Stimulated activated CD8-positive, alpha-beta memory T cell treated with anti-CD3 and anti-CD28 coated beads, Interleukin-7, amount 100 ng/mL, for 24 hours (primary cell): Measurements from ENCODE around the gene WNT3A.

Experiments used
- DNase-seq: peaks from one replicate; pipeline ENCODE4 v3.0.0-alpha.2; 2020; ENCODE audit warnings: low read depth

Gene WNT3A

DNA sequence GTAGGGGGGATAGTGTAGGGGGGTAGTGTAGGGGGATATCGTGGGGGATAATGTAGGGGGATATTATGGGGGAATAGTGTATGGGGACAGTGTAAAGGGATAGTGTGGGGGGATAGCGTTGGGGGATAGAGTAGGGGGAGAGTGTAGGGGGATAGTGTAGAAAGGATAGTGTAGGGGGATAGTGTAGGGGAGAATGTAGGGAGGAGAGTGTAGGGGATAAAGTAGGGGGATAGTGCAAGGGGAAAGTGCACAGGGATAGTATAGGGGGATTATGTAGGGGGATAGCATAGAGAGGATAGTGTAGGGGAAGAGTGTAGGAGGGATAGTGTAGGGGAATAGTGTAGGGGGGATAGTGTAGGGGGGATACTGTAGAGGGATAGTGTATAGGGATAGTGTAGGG lies 63.4 kb downstream of the WNT3A start:
- DNase-seq = no peak

DNA sequence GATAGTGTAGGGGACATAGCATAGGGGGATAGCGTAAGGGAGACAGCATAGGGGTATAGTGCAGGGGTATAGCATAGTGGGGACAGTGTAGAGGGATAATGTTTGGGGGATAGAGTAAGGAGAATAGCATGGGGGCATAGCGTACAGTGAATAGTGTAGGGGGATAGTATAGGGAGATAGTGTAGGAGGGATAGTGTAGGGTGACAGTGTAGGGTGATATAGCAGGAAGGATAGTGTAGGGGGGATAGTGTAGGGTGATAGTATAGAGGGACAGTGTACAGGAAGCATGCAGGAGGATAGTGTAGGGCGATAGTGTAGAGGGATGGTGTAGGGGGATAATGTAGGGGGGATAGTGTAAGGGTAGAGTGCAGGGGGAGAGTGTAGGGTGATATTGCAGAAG lies 64.1 kb downstream of the WNT3A start:
- DNase-seq = no peak

DNA sequence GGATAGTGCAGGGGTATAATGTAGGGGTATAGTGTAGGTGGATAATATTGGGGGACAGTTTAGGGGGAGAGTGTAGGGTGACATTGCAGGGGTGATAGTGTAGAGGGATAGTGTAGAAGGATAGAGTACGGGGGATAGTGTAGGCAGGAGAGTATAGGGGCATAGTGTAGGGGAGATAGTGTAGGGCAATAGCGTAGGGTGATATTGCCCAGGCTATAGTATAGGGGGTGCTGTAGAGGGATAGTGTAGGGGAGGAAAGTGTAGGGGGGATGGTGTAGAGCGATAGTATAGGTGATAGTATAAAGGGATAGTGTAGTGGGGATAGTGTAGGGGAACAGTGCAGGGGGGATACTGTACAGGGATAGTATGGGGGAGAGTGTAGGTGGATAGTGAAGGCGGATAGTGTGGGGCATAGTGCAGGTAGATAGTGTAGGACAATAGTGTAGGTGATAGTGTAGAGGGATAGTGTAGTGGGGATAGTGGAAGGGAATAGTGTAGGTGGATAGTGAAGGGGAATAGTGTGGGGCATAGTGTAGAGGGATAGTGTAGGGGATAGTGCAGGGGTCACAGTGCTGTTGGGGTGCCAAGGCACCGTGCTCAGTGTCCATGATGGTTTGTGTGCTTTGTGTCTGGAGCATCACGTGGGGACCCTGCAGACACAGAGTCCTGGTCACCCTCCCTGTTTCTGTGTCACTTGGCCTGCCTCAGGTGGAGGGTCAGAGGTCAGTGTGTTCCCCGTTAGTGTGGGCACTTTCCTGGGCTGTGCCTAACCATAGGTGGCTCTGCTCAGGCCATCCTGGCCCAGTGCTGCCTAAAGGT lies 65.2 kb downstream of the WNT3A start:
- DNase-seq = no peak

DNA sequence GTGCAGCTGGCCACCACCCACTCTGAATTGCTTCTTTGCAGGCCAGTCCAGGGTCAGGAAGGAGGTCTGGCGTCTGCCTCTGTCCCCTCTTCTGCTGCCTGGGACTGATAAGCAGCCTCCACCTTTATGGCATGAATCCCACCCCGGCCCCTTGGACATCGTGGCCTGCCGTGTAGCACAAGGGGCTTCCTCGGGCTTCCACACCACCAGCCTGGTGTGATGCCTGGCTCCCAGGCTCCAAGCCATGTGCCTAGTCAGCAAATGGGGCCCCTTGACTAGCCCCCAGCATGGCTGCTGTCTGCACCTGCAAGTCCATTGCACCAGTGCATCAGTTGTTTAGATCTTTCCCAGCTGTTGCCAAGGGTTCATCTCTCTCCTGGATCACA lies 65.9 kb downstream of the WNT3A start:
- DNase-seq = no peak

DNA sequence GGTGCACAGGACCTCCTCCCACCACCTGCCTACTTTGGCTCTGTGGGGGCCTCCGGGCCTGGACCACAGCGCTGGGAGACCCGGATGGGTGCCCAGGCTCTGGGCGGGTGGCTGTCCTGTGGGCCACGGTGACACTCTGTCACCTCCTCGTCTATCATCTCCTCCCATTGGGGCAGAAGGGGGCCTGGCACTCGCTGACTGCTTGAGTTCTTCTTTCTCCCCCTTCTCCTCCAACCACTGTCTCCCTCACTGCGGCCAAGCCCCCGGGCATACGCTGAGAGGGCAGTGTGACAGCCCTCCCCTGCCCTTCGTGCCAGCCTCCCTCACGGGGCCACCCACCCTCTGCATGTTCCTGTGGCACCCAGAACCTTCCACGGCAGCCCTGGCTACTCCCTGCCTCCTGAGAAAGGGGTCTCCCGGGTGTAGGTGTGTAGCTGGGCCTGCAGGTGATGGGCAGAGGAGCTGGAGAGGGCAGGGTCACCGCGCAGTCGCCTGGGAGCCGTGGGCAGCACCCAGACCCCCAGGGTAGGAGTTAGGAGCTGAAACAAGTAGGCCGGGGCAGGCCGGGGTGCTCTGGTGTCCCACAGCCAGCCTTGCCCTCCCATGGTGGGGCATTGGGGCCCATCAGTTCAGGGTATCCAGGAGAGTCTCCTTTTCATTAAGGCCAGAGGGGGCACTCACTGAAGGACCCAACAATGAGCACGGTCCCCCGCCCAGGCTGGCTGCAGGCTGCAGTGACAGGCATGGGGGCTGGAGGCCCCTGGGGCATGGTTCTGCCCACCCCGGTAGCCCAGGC lies 66.5 kb downstream of the WNT3A start:
- DNase-seq = no peak

DNA sequence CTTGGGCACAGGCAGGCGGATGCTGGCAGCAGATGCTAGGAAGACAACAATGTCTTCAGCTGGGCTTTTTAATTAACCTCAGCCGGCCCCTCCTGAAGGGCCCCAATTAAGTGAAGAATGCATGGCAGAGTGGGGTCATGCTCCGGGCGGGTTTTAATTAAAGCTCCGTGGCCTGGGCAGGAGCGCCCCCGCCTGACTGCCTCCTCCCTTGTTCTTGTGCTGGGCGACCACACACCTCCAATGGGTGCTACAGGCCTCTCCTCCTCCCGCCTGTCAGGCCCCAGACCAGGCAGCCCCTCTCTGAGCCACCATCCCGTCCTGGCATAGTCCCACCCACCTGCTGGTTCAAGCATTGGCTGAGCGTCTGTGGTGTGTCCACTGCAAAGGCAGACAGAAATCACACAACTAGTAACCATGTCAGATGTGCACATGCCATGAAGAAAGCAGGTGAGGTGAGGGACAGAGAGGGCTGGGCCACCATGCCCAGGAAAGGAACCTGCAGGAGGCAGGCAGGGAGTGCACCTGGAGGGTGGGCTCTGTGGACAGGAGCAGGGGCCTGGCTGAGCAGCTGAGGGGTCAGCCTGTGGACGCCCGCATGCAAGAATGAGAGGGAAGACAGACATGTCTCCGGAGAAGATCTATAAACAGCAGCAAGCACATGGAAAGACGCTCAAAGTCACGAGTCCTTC lies 67.2 kb downstream of the WNT3A start:
- no peak for DNase-seq

DNA sequence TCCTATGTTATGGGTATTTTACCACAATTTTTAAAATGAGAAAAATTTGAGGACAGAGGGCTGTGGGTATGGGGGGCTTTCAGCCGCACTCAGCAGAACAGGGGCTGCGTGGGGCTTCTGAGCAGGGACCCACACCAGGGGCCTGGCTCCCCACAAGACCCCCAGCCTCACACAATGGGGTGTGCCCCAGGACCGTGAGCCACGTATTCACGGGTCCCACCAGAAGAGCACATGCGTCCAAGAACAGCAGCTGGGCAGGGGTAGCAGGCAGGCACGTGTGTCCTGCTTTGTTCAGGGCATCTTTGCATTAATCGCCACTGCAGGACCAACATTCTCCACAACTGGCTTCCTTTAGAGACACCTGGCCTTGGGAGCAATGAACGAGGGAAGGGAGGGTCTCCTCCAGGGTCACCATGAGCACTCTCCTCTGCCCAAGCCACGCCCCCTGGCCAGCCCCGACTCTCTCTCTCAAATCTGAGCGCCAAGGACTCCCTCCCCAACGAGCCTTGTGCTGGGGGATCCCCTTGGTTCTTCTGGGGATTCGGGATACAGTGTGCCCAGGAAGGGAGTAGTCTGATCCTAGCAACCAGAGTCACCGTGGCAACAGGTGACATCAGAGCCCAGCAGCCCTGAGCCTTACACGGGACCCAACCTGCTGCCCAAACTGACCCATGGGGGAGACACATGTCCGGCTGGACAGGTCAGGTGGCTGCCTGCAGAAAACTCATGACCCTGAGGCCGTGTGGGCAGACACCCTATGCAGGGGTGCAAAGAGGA lies 68.3 kb downstream of the WNT3A start:
- DNase-seq = no peak

DNA sequence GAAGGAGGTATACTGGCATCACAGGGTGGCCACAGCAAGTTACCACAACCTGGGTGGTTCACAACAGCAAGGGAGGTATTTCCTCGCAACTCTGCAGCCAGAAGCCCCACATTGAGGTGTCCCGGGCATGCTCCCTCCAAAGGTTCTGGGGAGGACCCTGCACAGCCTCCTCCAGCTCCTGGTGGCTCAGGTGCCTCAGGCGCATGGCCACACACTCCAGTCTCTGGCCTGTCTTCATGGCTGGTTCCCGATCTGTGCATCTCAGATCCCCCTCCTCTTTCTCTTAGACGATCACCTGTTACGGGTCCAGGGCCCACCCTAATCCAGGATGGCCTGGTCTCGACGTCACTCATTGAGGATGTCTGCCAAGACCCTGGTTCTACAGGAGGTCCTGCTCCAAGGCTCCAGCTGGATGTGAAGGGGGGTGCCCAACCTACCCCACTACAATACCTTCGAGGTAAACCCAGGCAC lies 69.0 kb downstream of the WNT3A start:
- no peak for DNase-seq

DNA sequence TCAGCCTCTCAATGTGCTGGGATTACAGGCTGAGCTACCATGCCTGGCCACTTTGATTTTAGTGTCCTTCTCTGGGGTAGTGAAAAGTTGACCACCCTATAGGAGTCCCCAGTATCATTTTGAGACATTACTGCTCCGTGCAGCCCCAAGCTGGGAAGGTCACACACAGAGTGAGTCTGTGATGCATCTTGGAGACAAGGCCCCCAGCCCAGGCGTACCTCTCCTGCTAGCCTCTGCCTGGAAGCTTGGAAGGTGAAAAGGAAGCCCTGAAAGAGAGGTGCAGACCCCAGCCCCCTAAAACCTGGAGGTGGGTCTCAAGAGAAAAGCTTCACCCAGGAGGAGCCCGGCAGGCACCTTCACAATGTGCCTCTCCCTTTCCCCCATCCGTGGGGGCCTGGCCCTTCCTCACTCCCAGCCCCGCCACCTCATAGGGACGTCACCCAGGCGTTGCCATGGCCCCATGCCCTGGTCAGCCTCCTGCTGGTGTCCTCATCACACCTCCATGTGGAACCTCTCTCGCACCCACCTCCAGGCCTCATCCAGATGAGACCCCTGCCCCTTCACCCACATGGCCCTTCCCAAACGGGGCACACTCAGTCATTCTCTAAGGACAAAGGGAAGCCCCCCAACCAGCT lies 70.1 kb downstream of the WNT3A start:
- no peak for DNase-seq

DNA sequence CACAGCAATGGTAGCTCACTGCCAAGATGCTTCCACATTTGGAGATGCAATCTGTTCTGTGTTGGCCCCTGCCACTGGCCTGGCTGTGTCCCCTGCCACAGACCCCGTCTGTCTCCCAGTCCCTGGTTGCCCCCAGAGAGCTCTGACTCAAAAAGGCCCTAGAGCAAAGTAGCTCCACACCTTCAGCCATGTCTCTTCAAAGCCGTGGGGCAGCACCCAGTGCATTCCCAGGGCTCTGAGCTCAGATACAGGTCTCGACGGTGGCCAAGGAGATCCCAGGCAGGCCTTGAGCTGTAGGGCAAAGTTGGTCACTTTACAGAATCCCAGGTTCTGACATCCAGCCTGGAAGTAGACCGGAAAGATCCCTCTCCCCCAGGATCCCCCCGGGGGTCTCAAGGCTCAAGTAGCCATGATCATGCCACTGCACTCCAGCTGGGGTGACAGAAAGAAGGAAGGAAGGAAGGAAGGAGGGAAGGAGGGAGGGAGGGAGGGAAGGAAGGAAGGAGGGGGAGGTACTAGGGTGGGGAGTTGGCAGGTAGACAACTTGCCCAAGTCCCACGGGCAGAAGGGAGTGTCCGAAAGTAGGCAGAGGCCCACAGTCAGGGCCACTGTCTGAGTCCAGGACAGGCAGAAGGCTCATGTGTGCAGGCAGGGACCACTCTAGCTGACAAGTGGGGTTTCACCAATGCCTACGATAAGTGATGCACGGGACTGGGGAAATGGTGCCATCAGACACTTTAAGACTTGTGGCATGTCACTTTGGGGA lies 71.0 kb downstream of the WNT3A start:
- no peak for DNase-seq

DNA sequence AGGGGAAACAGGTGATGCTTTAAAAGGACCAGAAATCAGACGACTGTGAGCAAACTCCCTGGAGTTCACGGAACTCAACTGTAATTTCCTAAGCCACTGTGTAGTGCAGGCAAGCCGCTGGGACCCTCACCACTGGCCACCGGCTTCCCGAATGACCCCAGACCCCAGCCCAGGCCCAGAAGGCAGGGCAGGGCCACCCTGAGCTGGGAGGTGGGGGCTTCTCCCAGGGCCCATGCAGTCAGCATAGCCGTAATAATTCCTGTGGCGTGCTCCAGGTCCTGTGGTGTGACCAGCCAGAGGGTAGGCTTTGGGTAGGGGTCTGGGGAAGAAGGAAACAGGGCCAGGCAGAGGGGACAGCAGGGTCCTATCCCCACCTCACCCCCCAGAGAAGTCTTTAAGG lies 72.2 kb downstream of the WNT3A start:
- no peak for DNase-seq

DNA sequence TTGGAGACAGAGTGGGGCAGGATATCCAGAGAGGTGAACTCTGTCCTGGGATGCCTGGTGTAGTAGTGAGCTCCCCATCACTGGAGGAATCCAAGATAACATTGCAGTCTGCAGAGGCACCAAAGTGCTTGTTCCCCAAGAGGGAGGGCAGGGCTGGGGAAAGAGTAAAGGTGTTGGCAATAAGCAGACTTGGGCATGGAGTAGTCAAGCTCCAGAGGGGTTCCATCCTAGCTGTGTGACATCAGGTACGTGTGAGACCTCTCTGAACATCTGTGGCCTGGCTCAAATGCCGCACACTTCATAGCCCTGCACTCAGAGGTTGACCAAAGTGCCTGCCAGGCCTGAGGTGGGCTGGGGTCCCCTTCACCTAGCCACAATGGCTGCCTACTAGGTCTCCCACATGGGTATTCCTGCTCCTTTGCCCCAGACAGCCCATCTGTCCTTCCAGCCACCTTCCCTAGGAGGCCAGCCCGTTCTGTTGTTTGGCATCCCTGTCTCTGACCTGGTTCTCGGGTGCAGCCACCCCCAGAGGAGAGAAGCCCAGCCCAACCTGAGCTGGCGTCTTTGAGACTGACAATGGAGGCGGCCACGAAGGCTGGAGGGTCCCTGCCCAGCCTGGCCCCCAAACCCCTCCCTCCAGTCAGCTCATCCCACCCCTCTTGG lies 72.9 kb downstream of the WNT3A start:
- no peak for DNase-seq

DNA sequence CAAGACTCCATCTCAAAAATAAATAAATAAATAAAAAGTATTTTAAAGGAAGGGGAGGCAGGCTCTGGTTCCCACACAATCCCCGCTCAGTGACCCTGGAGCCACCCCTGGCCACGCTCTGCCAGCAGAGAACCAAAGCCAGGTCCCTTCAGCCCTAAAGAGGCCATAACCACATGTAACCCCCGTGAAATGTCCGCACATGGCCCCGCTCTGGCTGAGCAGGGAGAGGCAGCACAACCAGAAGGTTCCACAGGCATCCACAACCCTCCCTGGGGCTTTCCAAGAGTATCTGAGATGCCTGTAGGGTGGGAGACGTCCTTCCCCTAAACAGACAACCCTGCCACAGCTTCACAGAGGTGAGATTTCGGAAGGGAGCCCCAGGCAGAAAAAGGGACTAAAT lies 74.3 kb downstream of the WNT3A start:
- DNase-seq = no peak

DNA sequence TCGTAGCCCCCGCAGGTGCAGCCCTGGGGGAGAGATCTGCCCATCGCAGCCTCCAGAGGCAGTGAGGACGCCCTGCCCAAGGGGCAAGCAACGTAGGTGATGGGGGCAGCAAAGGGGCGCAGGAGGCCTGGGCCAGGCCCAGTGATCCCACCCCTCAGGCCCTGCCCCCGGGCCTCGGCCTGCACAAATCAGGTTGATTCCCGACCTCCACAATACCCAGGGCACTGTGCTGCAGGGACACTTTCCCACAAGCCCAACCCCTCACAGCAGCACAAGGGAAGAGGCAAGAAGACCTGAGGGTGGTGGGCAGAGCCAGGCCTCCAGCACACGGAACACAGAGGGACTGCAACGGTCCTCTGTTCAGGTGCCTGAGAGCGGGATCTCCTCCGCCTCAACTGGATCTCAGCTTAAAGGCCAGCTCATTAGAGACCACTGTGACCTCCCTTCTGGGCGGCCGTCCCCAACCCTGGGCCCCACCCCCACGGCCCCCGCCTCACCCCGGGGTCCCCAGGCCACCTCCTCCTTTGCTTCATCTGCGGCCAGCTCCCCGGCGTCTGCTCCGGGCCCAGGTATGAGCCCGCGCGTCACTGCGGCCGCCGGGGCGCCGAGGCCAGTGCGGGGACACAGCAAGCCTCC lies 74.9 kb downstream of the WNT3A start:
- no peak for DNase-seq

DNA sequence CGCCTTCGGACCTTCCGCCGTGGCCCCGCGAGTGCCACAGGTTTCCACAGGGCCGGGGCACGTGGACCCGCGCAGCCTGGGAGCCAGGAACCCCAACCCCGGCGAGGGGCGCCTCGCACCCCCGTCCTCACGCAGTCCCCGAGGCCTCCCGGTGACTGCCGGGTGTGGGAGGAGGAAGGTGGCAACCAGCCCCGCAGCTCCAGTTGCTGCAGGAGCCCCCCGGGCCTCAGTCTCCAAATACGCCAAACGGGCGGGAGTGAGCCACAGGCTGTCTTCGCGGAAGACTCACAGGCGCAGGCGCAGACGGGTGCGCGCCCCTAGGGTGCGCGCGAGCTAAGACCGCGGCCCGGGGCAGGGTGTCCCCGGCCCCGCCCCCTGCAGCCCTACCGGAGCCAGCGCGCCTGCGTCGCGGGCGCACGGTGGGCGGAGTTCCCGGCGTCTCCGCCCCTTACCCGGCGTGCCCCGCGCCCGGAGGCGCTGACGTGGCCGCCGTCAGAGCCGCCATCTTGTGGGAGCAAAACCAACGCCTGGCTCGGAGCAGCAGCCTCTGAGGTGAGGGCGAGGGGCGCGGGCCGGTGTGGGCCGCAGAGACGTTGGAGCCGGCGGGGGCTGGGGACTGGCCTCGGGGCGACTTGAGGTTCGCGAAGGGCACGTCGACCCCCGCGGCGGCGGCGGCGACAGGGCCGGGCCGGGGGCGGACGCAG lies 75.6 kb downstream of the WNT3A start, which contains the start of gene ARF1:
TSS of gene ARF1 (plus strand) at position 495 of the 704 bp plus-strand sequence. CDS start 14,407 bp downstream, outside the sequence.
- peak; percentile 81 for DNase-seq

DNA sequence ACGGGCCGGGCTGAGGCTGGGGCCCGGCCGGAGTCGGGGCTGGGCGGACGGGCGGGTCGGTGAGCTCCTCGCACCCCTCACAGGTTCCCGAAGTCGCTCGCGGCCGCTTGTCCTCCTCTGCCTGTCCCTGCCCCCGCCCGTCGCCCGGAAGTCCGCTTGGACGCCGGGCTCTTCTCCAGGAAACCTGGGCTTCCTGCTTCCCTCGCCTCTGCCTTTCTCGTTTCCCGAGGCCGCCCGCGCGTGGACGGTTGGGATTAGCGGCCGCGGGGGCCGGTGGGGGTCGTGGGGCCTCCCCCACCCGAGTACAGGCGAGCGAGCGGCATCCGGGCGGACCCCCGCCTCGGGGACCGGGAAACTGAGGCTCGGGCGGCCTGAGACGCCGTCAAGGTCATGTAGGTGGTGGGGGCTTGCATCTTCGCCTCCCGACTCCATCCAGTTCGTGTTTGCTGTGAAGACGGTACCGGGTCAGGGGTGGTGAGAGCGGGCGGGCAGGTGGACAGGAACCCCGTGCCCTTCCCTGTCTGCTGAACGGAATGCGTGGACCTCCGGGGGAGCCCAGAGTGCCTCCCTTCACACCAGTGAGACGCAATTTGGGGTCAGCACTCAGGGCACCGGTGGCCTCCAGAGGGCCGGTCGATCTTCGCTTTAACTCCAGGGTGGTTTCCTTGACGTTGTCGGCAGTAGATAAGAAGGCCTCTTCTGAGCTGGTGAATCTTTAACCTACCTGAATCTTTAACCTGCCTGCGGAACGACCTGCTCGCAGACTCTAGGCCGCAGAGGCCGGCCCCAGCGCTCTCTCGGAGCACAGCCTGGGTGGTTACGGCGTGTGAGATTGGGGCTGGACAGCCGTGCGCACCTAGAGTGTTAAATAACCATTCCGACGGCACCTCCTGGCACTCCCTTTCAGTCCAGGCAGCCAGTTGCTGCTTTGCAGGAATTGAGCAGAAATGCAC lies 76.4 kb downstream of the WNT3A start:
- DNase-seq = no peak

DNA sequence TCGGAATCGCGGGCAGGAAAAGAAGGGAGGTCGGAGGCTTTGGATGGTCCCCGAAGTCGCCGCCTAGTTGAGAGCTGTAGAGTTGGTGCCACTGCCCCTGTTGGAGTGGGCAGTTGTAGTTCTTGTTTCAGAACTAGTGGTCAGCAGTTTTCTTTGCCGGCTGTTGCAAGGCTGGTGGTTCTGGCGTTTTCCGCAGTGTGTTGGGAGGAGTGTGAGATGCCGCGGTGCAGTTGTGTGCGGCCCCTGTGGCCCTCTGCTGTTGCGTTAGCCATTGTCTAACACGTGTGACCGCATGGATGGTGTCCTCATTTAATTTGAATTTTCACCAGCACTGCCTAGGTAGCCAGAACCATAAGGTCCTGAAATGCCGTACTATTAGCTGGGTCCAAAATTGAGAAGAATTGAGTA lies 77.1 kb downstream of the WNT3A start:
- no peak for DNase-seq

DNA sequence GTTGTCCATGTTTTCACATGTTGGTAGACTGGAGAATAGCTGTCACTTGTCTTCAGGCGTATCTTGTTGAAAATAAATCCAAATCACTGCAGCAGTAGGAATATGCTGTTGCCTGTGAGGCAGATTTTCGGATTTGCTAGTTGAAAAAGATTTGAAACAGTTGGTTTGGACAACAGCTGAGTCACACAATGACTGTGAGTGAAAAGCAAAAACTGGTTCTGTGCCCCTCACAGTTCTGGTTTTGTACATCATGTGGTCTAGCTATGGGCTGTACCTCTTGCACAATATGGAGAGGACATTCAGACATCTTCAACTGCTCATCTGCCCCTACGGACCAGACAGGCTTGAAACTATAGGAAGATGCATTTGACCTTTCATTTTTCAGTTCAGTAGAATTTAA lies 77.5 kb downstream of the WNT3A start:
- no peak for DNase-seq
